GM21786 (cell line): Measurements from ENCODE around the gene TMBIM6.
"Not testable (repeated sequence)": the region's sequence is repeated elsewhere in the genome, so short reads cannot be mapped to it uniquely, and the experiment has no call there.

Experiments
- ATAC-seq: cut with Tn5 transposase; IDR thresholded peaks from one replicate; pipeline ENCODE4 v1.9.1; 2021; ENCODE audit not compliant: unreplicated experiment

TMBIM6 gene, protein sequence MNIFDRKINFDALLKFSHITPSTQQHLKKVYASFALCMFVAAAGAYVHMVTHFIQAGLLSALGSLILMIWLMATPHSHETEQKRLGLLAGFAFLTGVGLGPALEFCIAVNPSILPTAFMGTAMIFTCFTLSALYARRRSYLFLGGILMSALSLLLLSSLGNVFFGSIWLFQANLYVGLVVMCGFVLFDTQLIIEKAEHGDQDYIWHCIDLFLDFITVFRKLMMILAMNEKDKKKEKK

DNA sequence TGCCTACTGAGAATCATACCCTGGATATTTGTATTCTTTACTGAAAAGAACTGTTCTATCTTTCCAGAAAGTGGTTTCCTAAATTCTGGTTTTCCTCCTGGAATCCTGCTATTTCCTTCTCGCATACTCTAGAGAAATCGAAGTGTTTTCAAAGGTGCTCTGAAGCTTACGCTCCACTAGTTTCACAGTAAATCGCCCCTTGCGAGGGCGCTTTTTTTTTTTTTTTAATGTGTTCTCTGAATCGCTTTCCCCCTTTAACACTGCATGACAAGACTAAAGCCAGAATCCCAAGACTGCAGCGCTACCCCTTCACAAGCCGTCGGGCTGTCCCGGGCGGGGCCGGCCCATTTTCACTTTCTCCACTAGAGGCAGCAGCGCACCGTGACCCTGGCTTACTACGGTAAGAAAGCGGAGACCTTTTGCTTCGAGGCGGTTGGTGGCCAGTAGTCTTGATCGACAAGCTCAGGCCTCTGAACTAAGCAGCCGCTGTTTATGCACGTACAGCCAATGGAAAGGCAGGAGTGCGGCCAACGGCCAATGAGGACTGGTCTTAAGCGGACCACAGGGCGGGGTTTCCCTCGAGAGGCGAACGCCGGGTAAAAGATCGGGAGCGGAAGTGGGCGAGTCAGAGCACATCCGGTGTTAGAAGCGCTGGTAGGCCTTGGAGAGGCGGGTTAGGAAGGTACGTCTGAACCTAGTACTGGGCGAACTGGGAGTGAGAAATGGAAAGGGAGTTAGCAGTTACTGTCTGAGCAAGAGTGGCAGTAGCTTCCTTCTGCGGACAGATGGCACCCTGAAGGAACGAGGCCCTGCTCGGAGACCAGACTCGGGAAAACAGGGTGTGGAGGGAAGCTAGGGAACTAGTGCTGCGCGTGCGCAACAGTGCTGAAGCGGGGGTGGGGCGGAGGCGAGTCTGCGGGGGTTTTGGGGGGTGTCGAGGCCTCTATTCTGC is at the start of gene TMBIM6:
Gene TMBIM6 (plus strand): TSS at position 628 of the 952 bp plus-strand sequence. CDS start 10,937 bp downstream, outside the sequence.
- peak; percentile 93 for ATAC-seq

DNA sequence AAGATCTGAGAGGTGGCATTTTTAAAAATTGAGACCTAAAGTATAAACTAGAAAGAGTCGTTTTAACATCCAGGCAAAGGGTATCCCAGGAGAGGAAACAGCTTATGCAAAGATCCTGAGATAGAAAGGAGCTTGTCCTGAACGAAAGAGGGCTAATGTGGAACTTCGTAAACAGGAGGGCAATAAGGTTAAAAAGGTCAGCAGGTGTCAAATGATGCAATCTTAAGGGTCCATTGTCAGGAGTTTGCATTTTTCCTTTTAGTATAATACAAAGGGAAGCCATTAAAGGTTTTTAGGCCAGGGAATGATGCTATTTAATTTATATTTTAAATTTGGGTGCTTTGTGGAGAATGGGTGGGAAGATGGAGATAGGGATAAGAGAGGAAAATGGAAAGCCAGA is 48.5 kb upstream of the TMBIM6 start:
- ATAC-seq, result no peak

DNA sequence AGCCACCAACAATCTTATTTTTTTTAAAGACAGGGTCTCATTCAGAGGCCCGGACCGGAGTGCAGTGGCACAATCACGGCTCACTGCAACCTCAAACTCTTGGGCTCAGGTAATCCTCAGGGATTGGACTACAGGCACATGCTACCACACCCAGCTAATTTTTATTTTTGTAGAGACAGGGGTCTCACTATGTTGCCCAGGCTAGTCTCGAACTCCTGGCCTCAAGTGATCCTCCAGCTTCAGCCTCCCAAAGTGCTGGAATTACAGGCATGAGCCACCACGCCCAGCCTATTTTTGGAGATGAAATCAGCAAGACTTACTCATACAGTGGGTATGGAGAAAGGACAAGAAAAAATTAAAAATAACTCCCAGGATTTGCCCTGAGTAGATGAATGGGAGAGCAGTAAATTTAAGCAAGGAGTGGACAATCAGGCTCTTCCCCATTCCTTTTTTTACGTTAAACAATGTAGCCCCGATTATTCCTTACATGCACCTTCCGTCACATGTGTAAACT is 47.4 kb upstream of the TMBIM6 start:
- no peak for ATAC-seq

DNA sequence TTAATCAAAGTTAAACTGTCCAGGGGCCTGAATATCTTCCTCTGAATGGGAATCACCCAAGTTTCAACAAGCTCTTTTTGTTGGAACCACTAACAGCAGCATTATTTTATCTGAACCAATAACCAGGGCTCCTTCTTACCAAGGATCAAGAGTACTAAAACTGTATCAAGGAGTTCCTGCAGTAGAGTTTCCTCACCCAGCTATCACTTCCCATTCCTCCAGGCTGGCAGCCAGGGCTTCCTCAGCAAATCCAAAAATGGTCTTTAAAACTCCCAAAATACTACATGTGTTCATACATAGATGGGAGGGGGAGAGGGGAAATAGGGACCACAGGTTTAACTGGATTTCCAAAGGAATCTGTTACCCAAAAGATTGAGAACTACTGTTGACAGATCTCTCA is 44.6 kb upstream of the TMBIM6 start:
- ATAC-seq, result no peak

GRCh38 chr12:49697808-49698207 is 43.5 kb upstream of the TMBIM6 start:
- no peak for ATAC-seq

GRCh38 chr12:49698619-49699545 is 42.5 kb upstream of the TMBIM6 start:
- peak; percentile 73 for ATAC-seq

DNA sequence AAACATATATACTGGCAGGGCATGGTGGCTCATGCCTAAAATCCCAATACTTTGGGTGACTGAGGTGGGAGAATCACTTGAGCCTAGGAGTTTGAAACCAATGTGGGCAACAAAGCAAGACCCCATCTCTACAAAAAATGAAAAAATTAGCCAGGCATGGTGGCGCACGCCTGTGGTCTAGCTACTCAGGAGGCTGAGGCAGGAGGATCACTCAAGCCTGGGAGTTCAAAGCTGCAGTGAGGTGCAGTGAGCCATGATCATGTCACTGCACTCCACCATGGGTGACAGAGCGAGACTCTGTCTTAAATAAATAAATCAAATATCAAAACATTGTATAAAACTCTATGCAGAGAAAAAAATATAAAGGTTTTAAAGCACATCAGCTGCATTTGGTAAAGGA is 39.3 kb upstream of the TMBIM6 start:
- ATAC-seq, result no peak

DNA sequence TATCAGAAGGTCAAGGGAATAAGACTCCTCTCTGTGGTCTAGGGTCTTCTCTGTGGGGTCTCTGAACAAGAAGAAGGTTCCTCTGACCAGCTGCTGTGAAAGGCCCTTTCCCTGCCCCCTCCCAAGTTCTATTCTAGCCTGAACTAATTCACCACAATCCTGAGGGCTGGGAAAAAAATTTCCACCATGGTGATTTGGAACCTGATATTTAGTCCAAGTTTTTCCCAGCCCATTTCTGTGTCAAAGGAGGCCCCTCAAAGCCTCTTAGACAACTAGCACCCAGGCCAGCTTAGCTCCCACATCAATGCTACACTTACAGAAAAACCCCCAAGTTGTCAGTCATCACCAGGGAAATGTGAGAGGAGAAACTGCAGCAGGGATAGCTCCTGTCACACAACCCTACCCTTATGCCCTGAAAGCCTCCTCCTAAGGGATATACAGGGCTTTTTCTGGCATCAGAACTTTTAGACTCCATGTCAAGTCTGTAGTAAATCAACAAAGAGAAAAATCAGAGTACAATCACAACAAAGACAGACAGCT is 38.6 kb upstream of the TMBIM6 start:
- ATAC-seq, result no peak

DNA sequence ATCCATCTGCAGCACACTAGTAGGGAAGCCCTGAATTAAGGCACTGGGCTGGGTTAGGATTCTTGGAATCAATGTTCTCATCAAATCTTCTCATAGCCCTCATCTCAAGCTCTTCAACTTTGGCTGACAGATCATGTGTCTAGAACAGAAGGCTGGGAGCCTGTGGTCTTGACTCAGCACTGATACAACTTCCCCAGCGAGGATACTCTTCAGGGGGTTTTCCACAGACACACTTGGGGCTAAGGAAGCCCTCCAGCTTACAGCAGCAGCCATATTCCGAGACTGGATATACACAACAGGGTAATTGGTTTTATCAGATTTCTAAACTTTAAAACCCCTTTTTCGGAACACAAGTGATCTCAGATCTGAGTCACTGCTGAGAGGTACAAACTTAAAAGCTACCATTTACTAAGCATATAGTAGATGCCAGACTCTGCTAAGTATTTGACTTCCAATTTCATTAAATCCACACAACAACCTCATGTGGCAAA is 37.7 kb upstream of the TMBIM6 start:
- no peak for ATAC-seq

DNA sequence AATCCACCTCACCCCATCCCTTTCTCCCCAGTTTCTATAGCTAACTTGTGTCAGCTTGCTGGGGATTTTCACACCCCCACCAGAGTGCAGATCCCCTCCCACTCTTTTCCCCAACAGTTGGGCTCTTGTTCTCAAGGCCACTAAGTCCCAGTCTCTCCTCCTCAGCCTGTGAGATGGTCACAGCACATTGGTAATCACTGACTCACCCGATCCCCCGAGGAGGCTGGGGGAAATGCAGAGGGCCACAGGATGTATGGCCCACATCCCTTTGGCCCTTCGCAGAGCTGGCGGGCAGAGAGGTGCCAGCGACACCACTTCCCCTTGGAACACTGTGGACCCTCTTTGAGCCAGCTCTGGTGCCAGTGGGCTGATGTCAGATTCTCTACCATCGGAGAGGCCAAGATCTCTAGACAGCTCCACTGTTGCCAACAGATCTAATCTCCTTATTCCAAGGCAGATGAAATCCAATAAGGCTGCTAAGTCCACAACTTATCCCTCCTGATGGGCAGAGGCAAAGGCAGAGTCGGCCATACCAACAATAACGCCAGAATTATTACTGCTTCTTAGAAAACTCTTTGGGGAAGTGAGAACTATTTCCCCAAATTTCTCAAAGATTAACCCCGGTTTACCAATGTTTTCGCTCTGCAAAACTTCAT is 35.8 kb upstream of the TMBIM6 start:
- ATAC-seq, result peak; percentile 23

GRCh38 chr12:49706351-49707127 is 34.8 kb upstream of the TMBIM6 start:
- peak; percentile 4 for ATAC-seq

- ATAC-seq, result peak; percentile 71
These were observed 34.1 kb upstream of the TMBIM6 start, which contains the start of gene FMNL3 for GRCh38 chr12:49707128-49707811. TSS of gene FMNL3 (minus strand) at chr12:49707405. CDS start at chr12:49707180, 225 bp downstream.

DNA sequence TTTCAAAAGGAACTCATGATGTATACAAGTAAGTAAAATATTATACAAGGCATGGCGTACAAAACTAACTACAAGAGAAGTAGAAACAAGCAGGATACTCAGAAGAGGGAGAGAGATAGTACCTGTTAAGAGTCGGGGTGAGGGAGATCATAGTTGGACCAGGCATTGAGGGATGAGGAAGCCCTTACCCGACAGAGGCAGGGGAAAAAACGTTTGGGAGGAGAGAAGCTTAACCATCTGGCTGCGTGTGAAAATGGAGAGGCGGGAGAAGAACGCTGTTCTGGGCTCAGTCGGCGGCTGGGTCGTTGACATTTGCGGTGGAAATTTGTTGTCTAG is 33.6 kb upstream of the TMBIM6 start:
- ATAC-seq, result no peak

GRCh38 chr12:49708851-49709250 is 32.5 kb upstream of the TMBIM6 start:
- no peak for ATAC-seq

DNA sequence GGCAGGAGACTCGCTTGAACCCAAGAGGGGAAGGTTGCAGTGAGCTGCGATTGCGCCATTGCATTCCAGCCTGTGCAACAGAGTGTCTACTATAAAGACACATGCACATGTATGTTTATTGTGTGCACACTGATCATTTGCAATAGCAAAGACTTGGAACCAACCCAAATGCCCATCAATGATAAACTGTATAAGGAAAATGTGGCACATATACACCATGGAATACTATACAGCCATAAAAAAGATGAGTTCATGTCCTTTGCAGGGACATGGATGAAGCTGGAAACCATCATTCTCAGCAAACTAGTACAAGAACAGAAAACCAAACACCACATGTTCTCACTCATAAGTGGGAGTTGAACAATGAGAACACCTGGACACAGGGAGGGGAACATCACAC is 27.4 kb upstream of the TMBIM6 start:
- ATAC-seq, result not testable (repeated sequence)

GRCh38 chr12:49716553-49716952 is 24.8 kb upstream of the TMBIM6 start:
- no peak for ATAC-seq

- ATAC-seq, result not testable (repeated sequence)
These were observed 23.6 kb upstream of the TMBIM6 start for GRCh38 chr12:49717800-49718199.

DNA sequence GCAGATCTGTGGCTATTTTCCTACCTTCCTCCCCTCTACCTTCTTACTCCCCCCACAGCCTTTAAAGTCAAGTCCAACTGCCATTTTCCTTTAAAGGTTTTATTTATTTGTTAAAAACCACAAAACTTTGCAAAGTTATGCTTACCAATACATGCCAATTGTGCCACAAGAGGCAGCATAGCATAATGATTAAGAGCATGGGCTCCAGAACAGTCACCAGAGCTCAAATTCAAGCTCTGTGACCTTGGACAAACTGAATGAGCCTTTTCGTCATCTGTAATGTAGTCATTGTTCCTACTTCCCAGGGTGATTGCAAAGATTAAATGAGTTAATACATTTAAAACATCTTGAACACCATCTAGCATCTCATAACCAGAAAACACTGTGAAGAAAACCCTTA is 21.1 kb upstream of the TMBIM6 start:
- ATAC-seq, result no peak

DNA sequence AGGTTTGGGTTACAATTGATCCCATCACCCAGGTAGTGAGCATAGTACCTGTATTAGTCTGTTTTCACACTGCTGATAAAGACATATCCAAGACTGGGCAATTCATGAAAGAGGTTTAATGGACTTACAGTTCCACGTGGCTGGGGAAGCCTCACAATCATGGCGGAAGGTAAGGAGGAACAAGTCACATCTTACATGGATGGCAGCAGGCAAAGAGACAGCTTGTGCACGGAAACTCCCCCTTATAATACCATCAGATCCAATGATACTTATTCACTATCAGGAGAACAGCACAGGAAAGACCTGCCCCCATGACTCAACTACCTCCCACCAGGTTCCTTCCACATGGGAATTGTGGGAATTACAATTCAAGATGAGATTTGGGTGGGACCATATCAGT is 20.0 kb upstream of the TMBIM6 start:
- ATAC-seq, result not testable (repeated sequence)
